Smooth muscle cell (in vitro differentiated cells): ENCODE results near the gene MRRF. TPM values are rescaled to one million over a fixed set of nuclear protein-coding genes. Genes with fewer than 3 reads are reported as not detected.

Experiments
- DNase-seq: peaks from one replicate; lab custom pipeline; 2025; ENCODE audit not compliant: unreplicated experiment; lab: John Stamatoyannopoulos, UW
- H2AFZ ChIP-seq: fragments of 200-600 bp; sonication (generic); 2 replicates; pipeline ENCODE4 v1.6.0; 2016; ENCODE audit warnings: antibody characterized with exemption, low read depth, mild to moderate bottlenecking
- H3F3A ChIP-seq: fragments of 200-600 bp; sonication (generic); 2 replicates; pipeline ENCODE4 v1.6.0; 2017; ENCODE audit warnings: antibody characterized with exemption, low read depth
- H3K27ac ChIP-seq: fragments of 200-600 bp; sonication (generic); 2 replicates; pipeline ENCODE4 v1.5.1; 2016; ENCODE audit warnings: low read depth, mild to moderate bottlenecking
- H3K27me3 ChIP-seq: fragments of 200-600 bp; sonication (generic); 2 replicates; pipeline ENCODE4 v1.6.1; 2016; ENCODE audit warnings: low read depth, mild to moderate bottlenecking
- H3K36me3 ChIP-seq: fragments of 200-600 bp; sonication (generic); 2 replicates; pipeline ENCODE4 v1.5.1; 2016; ENCODE audit warnings: low read depth
- H3K4me1 ChIP-seq: fragments of 200-600 bp; sonication (generic); 2 replicates; pipeline ENCODE4 v1.5.1; 2016; ENCODE audit warnings: low read depth
- H3K4me2 ChIP-seq: fragments of 200-600 bp; sonication (generic); 2 replicates; pipeline ENCODE4 v1.6.0; 2016; ENCODE audit warnings: mild to moderate bottlenecking
- H3K4me3 ChIP-seq: fragments of 200-600 bp; sonication (generic); 2 replicates; pipeline ENCODE4 v1.5.1; 2016; ENCODE audit warnings: mild to moderate bottlenecking
- H3K79me2 ChIP-seq: fragments of 200-600 bp; sonication (generic); 2 replicates; pipeline ENCODE4 v1.6.0; 2016; ENCODE audit warnings: low read depth, mild to moderate bottlenecking
- H3K9ac ChIP-seq: fragments of 200-600 bp; sonication (generic); 2 replicates; pipeline ENCODE4 v1.6.0; 2016; ENCODE audit warnings: low read depth
- H3K9me3 ChIP-seq: fragments of 200-600 bp; sonication (generic); replicated peaks from 2 replicates; pipeline ENCODE4 v1.5.1; 2016; ENCODE audit warnings: low read depth
- H4K20me1 ChIP-seq: fragments of 200-600 bp; sonication (generic); 2 replicates; pipeline ENCODE4 v1.6.0; 2016; ENCODE audit warnings: low read depth
- CTCF ChIP-seq: fragments of 200-600 bp; sonication (generic); IDR thresholded peaks from 2 replicates; pipeline ENCODE4 v1.5.1; 2017; ENCODE audit warnings: borderline replicate concordance, mild to moderate bottlenecking, antibody characterized with exemption; ENCODE audit not compliant: insufficient read depth, poor library complexity, severe bottlenecking
- WGBS: methylation state at CpG from one replicate; pipeline ENCODE4 v1.1.7; 2016; ENCODE audit warnings: low lambda C conversion rate; 5-methylcytosine and 5-hydroxymethylcytosine counted together
- polyA plus RNA-seq: library from polyadenylated mRNA; unstranded; fragments of >200 nt; fragmentation: Nextera tagmentation; extraction: Ambion mirVana; gene quantifications from 2 replicates; pipeline ENCODE4 v1.2.1, GENCODE V29; 2016
- total RNA-seq: library from RNA; depleted of rRNA; stranded (reverse); fragments of >200 nt; gene quantifications from 2 replicates; pipeline ENCODE4 v1.2.3, GENCODE V29; 2014

Gene MRRF
- total and polyA plus RNA-seq, 2 experiments from 2014 or later: 8.4 to 28.1 TPM

- WGBS: 96% methylated on average over 1 of the region's 1 CpG
- no peak for DNase-seq
- peaks cover 4% of the 10 kb centered on the region for H3K36me3 ChIP-seq
- peaks cover under 1% of the 10 kb centered on the region for H3F3A ChIP-seq
- H2AFZ ChIP-seq: no peak overlapping the region
- no peak overlapping the region for H3K9ac ChIP-seq
- no peak for TF ChIP-seq CTCF
- no peak overlapping the region for H3K27ac ChIP-seq
- H3K4me1 ChIP-seq: peaks cover 3% of the 10 kb centered on the region
- no peak overlapping the region for H3K4me2 ChIP-seq
- no peaks in the 10 kb centered on the region for H3K79me2 ChIP-seq
- no peak overlapping the region for H3K4me3 ChIP-seq
- no peaks in the 10 kb centered on the region for H3K27me3 ChIP-seq
- peaks cover 4% of the 10 kb centered on the region for H4K20me1 ChIP-seq
- H3K9me3 ChIP-seq: no peaks in the 10 kb centered on the region
Measured at GRCh38 chr9:122307925-122308324, 43.2 kb downstream of the MRRF start.

GRCh38 chr9:122309861-122310260, 45.2 kb downstream of the MRRF start:
- Histone ChIP-seq H2AFZ (no peak overlapping the region), H3K4me3 (no peak overlapping the region), H3K4me1 (peaks cover 3% of the 10 kb centered on the region), H3K9ac (no peak overlapping the region), H3K36me3 (peaks cover 21% of the 10 kb centered on the region), H3K4me2 (no peak overlapping the region), H3K27ac (no peak overlapping the region), H3K27me3 (no peaks in the 10 kb centered on the region), H3K9me3 (no peaks in the 10 kb centered on the region), H3K79me2 (no peaks in the 10 kb centered on the region), H4K20me1 (peaks cover 4% of the 10 kb centered on the region), H3F3A (no peaks in the 10 kb centered on the region)
- no peak for TF ChIP-seq CTCF
- no peak for DNase-seq
- WGBS: 91% methylated on average over 2 of the region's 2 CpGs

GRCh38 chr9:122314165-122314564, 49.5 kb downstream of the MRRF start:
- Histone ChIP-seq H3K4me2 (no peak overlapping the region), H3K27ac (no peak overlapping the region), H3K79me2 (no peaks in the 10 kb centered on the region), H3K9ac (no peak overlapping the region), H2AFZ (no peak overlapping the region), H3K36me3 (peaks cover 21% of the 10 kb centered on the region), H3K27me3 (no peaks in the 10 kb centered on the region), H3K9me3 (no peaks in the 10 kb centered on the region), H3K4me1 (no peaks in the 10 kb centered on the region), H3F3A (no peaks in the 10 kb centered on the region), H3K4me3 (no peak overlapping the region), H4K20me1 (peaks cover 4% of the 10 kb centered on the region)
- DNase-seq: no peak
- no peak for TF ChIP-seq CTCF

- Histone ChIP-seq H3K9me3 (no peaks in the 10 kb centered on the region), H3F3A (no peaks in the 10 kb centered on the region), H3K27me3 (no peaks in the 10 kb centered on the region), H4K20me1 (peaks cover under 1% of the 10 kb centered on the region), H3K27ac (no peak overlapping the region), H3K4me2 (no peak overlapping the region), H3K4me3 (no peak overlapping the region), H2AFZ (no peak overlapping the region), H3K9ac (no peak overlapping the region), H3K4me1 (no peaks in the 10 kb centered on the region), H3K79me2 (no peaks in the 10 kb centered on the region), H3K36me3 (peaks cover 21% of the 10 kb centered on the region)
- 58% methylated on average over 2 of the region's 2 CpGs for WGBS
- DNase-seq: no peak
- TF ChIP-seq CTCF: no peak
Measured at GRCh38 chr9:122315534-122315933, 50.9 kb downstream of the MRRF start.
